Occipital lobe (tissue), 2 donors: ENCODE measurements around the gene CCDC88C. TPM values are rescaled to one million over a fixed set of nuclear protein-coding genes. Genes with fewer than 3 reads are reported as not detected.
A peak's percentile ranks its signal among the peaks of the same experiment; 100 is the strongest.
"Not testable (repeated sequence)": the region's sequence is repeated elsewhere in the genome, so short reads cannot be mapped to it uniquely, and the experiment has no call there.

ENCODE experiments used
- DNase-seq: peaks from one replicate; lab custom pipeline; 2025; lab: John Stamatoyannopoulos, UW
- total RNA-seq: library from RNA; depleted of rRNA; stranded (reverse); fragments of >200 nt; gene quantifications from one replicate; pipeline ENCODE4 v1.2.3, GENCODE V29; 2014

Gene CCDC88C
- total RNA-seq, 1 donor from 2014 or later = 14.3 TPM

DNA sequence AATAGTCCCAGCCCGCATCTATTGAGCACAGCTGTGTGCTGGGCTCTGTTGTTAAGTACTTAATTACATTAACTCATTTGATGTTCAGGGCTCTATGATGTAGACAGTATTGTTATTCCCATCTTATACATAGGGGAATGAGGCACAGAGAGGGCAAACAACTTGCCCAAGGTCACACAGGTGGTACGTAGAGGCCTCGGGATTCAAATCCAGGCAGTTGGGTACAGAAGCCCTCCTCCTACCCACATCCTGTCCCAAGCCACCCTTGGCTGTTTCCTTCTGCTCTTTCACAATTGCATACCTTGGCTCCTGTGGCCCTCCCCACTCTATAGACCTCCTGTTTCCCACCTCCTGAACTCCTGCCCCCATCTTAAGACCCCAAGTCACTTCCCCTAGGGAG, 163.2 kb downstream of the CCDC88C start:
- DNase-seq = no peak

DNA sequence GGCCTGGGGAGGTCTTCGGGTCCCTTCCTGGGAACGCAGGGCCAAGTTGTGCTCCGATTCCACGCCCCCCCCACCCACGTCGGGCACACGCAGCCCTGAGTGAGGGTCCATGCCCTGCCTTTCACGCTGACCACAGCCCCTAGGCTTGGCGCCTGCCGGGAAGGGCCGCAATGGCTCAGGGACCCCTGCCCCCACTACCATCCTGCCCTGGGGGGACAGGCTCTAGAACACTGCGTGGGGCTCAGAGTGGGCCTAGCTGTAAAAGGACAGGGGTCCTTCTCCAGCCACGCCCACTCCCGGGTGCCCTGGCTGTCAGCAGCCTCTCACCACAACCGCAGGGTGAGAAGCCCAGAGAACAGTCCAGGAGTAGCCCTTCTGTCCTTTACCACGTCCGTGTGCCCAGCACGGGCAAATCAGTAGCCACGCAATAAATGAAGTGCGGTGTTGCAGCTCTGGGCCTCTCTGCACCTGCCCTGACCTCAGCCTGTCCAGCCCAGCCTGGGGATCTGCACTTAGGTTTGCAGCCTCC, 163.8 kb downstream of the CCDC88C start:
- no peak for DNase-seq

DNA sequence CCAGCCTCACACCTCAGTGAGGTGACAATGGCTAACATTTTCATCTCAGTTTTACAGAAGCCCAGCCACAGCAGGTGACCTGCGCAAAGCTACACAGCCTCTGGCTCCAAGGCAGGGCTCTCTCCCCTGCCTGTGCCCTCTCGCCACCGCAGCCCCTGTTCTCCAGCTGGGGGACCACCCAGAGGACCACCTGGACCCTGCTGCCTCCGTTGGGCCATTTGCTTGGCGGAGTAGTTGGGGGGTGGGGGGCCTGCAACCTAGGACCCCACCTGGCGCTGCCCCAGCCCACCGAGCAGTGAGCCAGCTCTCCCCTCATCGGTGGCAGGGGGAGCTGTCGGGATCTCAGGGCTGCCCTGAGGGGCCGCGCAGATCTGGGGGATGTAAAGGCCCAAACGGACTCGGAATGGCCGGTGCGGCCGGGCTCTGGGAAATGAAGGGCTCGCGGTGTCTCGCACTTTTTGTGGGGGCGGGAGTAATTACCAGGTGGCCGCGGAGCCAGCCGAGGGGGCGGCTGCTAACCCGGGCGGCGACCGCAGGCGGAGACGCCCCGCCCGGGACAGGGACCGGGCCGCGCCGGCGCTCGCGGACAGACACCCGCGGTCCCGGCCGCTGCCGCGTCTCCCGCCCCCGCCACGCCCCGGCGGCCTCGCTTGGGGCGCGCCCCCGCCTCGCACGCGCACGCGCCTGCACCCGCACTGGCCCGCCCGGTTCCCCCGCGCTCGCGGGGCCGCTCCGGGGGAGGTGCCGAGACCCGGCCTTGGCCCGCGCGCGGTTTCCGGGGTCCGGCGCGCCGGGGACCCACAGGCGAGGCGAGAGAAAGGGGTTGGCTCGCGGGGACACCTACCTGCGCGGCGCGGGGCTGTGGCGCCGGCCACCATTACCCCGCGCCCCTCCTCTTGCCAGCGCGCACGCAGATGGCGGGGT, 164.5 kb downstream of the CCDC88C start:
- DNase-seq = no peak

DNA sequence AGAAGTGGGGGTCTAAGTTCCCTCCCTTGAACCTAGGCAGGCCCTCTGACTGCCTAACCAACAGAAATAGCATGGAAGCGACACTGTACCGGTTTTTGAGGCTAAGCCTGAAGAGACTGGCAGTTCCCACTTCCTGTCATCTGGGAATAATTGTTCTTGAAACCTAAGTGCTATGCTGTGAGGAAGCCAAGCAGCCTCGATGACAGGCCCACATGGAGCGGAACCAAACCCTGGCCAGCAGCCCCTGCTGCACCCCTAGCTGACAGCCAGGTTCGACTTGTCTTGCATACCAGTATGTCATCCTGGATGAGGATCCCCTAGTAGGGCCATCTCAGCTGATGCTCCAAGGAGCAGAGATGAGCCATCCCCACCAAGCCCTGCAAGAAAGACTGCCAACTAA, 166.7 kb downstream of the CCDC88C start:
- no peak for DNase-seq

DNA sequence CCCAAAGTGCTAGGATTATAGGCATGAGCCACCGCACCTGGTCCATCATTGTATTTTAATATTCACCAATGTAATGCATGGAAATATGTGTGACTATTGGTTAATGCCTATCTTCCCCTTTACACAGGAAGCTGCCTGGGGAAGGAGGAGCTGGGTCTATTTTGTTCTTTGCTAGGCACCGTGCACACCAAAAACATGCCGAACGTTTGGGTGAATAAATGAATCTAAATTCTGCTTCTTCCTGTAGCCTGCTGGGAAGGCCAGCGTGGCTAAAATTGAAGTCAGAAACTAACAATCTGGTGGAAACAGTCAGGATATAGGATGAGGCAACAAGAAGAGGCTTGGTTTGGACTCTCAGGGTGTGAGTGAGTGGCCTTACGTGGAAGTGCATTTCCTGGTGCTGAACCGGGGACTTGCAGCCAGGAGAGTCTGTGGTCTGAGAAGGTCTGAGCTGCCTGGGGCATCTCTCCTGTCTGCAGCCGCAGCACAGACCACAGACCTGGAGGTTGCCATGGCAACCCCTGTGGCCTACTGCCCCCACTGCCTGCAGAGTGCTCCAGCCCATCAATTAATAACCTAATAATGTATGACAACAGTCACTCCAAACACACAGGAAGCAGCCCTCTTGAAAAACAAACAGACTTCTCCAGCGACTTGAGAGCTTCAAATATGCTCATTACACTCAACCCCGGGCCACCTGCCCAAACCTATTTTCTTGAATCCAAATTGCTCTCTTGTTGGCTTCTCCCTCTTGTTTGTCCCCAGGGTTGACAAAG, 167.6 kb downstream of the CCDC88C start:
- DNase-seq = no peak

DNA sequence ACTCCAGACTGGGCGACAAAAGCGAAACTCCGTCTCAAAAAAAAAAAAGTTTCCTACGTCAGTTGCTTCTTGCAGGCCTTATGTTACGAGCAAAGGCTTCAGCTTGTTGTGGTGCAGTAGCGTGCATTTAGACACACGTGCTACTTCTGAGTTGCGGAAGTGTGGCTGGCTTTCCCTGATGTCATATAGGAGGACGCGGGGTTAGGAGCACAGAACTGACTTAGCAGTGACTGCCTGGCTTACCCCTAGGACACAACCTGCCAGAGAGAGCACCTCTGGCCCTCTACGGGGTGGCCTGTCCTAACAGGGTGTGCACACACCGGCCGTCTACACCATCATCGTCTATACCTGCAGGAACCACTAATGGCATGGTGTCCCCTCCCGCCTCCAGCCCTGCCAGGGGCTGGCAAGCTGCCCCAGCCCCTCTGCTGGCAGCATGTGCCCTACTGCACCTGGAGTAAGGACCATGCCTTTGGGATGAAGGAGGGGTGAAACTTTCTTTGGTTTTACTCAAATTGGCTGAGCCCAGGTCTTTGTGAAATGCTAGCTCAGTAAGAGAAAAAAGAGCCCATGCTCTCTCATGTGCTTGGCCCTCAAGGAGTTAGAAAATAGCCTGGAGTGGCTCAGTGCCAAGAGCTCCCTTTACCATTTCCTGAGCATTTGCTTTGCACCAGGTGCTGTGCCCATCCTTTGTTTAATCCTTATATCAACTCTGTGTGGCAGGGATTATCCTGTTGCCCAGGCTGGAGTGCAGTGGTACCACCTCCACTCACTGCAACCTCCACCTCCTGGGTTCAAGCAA, 171.4 kb downstream of the CCDC88C start:
- DNase-seq = no peak

DNA sequence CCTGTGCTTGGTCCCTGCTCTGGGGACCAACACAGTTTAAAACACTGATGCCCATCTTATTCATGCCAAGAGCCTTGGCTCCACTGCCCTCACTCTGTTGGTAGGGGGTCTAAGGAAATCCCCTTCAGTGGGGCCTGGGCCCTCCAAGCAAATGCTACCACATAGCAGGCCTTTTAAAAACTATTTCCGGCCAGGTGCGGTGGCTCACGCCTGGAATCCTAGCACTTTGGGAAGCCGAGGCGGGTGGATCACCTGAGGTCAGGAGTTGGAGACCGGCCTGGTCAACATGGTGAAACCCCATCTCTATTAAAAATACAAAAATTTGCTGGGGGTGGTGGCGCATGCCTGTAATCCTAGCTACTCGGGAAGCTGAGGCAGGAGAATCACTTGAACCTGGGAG, 172.0 kb downstream of the CCDC88C start:
- DNase-seq = not testable (repeated sequence)

DNA sequence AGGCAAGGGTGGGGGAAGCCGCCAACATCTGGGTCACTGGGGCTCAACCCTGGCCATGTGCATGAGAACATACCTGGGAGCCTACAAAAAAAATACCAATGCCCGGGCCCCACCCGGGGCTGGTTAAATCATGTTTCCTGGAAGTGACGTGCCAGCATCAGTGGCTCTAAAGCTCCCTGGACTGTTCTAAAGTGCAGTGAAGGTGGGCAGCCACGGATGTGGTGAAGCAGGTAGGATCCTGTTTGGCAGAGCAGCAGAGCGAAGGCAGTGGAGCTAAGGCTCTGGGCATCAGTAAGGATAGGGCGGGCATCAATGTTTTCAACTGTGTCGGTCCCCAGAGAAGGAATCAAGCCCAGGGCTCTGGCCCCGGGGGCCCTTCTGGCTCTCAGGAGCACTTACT, 172.6 kb downstream of the CCDC88C start:
- DNase-seq = no peak

DNA sequence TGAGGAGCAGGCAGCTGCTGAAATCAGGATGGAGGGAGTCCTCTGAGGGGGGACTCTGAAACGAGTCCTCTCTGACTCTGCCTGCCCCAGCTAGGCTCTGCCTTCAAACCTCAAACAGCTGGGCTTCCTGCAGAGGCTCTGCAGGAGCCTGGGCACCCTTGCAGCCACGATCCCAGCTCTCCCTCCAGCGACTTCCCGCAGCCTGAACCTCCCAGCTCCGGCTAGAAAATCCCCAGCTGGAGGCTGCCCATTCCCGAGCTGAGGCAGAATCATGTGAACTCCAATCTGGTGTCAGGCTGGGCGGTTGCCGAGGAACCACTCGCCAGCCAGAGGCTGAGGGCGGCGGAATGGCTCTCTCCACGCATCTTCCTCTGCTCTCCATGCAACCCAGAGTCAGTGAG, 173.1 kb downstream of the CCDC88C start, which contains the start of gene GPR68:
Gene GPR68 (minus strand): TSS at position 204 of the 401 bp plus-strand sequence. CDS start 9,654 bp downstream, outside the sequence.
- peak; percentile 67 for DNase-seq

DNA sequence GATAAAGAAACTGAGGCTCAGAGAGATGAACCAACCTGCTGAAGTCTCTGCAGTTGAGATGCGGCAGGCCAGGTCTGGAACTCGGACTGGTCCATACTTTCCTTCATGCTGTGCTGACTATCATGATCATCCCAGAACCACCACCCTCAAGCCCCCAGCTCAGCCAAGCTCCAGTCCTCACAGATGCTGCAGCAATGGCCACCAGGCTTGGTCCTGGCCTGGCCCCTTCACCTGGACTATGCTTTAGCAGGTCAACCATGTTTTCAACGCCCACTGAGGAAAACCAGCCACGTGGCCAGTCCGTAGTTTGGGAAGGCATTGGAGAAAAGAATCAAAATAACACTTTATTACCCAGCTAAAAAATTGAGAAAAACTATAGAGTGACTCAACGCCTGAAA, 174.5 kb downstream of the CCDC88C start:
- no peak for DNase-seq

DNA sequence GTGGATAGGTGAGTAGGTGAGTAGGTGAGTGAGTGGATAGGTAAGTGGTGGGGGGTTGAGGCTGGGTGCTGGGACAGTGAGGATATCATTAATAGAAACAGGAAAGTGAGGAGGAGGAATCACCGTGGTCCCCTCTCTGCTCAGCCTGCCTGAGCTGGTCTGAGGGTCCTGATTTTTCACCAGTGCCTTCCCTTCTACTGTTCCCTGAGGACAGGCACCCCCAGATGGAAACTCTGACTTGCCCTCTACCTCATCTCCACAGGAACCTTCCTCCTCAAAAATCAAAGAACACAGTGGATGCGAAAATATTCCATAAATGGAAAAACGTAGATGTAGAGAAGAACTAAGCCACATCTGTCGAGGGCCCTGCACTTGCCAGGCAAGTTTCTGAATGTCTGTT, 175.0 kb downstream of the CCDC88C start:
- no peak for DNase-seq

DNA sequence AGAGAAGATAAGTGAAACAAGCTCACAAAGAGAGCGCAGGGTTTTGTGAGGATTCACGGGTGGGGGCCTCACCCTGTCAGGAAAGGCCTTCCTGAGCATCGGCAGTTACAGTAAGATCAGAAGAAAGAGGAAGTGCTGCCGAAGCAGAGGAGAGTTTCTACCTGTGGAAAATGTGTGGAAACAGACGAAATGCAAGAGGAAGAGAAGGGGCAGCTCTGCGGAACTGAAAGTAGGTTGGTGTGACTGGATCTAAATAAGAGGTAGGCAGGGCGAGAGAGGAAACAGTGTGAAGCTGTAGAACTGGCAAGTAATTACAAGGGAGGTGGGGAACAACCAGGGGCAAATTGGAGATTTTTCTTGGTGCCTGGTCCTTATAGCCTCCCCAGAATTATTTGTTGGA, 175.8 kb downstream of the CCDC88C start:
- no peak for DNase-seq

DNA sequence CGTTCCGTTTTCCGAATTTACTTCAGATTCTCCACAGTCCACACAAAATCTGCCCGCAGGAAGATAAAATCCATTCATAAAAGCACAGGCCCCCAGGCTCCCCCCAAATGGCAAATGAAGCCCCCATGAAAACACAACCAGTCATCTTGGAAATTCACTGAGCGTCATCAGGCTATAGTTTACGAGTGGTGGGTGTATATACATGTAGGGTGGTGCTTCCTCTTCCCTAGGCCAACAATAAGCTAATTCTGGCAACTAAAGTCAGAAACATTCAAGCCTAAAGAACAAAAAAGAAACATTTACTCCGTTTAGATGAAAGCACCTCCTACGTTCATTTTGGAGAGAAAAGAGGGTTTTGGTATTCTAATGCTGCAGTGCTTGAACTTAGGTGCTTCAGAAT, 179.0 kb downstream of the CCDC88C start:
- DNase-seq = no peak

DNA sequence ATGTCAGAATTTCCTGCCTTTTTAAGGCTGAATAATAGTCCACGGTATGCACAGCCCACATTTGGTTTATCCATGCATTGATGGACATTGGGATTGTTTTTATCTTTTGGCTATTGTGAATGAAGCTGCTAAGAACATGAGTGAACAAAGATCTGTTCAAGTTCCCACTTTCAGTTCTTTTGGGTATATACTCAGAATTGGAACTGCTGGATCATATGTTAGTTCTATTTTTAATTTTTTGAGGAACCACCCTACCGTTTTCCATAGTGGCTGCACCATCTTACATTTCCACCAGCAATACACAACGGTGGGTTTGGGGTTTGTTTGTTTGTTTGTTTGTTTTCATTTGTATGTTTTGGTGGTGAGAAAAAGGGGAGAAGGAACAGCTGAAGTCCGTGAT, 179.5 kb downstream of the CCDC88C start:
- DNase-seq = no peak

DNA sequence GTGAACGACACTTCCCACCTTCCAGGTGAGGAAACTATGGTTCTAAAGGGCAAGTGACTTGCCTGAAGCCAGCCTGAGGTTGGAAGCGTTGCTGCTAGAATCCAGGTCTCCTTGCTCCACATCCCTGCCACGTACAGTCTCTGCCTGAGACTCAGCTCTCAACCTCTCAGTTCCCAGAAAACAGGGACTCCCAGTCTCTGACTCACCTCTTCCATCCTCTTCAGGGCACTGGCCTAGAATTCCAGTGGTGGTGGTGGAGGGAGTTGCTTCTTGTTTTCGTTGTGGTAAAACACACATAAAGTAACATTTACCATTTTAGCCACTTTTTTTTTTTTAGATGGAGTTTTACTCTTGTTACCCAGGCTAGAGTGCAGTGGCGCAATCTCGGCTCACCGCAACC, 180.4 kb downstream of the CCDC88C start:
- DNase-seq = no peak

DNA sequence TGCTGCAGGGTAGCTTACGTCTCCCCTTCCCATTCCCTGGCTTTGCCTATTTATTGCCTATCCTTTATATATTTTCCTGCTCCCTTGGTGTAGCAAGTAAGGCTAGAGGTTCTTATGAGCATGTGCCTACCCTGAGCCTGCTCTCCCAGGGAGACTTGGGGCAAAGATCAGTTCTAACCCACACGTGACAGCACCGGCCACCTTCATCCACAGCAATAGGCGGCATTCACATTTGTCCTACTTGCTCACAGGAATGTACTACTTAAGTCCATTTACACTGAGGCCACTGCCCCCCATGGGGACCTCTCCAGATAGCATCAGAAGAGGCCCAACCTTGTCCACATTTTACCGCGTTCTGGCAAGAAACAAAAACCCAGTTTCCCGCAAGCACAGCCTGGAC, 181.8 kb downstream of the CCDC88C start:
- no peak for DNase-seq

DNA sequence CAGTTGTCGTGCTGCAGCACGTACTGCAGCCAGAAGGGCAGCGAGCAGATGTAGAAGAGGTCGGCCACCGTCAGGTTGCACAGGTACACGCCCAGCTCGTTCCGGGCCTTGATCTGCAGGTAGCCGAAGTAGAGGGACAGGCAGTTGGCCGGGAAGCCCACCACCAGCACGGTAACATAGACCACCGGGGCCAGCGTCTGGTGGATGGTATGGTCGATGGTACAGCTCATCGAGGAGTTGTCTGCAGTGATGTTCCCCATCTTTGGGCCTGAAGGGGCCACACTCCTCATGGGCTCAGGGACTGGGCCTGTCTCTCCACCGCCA, 182.9 kb downstream of the CCDC88C start:
- DNase-seq = no peak

DNA sequence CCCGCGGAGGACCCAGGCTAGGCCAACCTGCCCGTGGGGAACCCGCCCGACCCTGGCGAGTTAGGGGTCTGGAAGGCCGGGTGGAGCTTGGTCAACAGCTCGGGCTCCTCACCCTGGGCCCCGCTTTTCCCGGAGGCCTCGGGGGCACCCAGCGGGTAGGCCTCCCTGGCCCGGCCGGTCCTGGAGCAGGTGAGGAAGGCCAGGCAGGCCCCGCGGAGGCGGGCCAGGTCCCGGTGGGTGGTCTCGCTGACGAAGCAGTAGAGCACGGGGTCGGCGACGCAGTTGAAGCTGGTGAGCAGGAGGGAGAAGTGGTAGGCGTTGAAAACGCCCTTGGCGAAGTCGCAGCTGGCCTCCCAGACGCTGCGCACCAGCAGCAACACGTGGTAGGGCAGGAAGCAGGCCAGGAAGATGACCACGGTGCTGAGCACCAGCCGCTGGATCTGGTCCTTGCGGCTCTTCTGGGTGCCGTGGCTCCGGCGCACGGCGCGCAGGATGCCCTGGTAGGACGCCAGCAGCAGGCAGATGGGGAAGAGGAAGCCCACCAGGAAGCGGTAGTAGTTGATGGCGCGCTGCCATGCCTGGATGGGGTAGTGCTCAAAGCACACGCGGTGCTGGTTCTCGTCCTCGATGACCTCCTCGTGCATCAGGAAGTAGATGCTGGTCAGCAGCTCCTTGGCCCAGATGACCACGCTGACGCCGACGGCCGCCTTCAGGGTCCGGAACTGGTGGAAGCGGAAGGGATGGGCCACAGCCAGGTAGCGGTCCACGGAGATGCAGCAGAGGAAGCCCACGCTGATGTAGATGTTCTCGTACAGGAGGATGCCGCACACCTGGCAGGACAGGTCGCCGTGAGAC, 183.5 kb downstream of the CCDC88C start:
- no peak for DNase-seq

DNA sequence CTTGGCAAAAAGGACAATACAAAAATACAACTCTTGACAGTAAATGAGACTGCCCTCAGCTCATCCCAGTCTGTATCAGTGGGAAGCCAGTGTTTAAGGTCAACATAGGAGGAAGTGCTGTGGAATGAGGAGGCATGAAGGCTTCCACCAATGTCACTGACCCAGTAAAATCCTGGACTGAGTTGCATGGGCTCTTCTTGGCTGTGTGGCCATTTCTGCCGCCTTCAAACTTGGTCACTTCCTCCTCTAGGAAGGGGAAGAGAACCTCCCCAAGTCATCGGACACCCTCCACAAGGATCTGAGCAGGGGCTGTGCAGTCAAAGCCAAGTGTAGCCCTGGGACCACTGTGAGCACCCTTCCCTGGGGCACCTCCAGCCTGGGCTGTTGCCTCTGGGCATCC, 185.0 kb downstream of the CCDC88C start:
- DNase-seq = no peak

DNA sequence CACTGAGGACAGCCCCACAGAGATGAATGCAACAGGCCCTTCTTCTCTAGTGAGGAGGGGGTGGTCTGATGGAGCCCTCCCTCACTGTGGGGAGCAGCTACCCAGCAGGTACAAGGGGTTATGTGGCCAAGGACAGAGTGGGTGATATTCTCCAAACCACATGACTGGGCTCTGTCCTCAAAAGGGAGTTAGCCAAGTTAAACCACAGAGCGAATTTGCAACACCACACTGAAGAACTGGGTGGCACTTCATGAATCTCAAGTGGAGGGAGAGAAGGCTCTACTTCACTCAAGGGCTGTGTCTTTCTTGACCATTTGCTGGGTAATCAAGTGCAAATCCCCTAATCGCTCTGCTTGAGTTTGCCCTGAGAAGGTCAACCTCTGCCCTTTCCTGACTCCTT, 185.6 kb downstream of the CCDC88C start:
- DNase-seq = no peak

DNA sequence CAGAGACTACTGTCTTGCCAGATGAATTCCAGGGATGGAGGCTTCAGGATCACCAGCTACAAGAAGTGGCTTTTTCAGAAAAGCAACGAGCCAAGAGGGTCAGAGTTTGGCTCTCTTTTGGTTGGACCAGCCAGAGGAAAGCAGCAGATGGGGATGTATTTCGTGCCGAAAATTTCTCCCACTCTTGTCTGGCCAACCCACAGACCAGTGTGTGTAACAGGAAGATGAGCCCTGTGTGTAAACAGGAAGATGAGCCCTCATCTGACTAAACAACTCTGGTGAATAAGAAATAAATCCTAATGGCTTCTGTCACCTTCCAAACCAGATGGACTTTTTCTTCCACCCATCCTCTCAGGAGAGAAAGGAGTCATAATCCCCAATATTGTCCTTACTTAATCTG, 186.2 kb downstream of the CCDC88C start:
- no peak for DNase-seq
